HCT116 (cell line): Measurements from ENCODE around the gene IMPA2.

Experiments used
- EZH2phosphoT487 ChIP-seq: fragments of 200-600 bp; IDR thresholded peaks from 2 replicates; pipeline ENCODE4 v1.6.1; 2018; ENCODE audit warnings: antibody characterized with exemption, borderline replicate concordance
- POLR2A ChIP-seq: IDR thresholded peaks from 2 replicates; pipeline ENCODE4 v1.7.0; 2011; ENCODE audit warnings: borderline replicate concordance; ENCODE audit not compliant: insufficient read depth, insufficient read length; ENCODE audit errors: extremely low read depth
- POLR2AphosphoS5 ChIP-seq: IDR thresholded peaks from 2 replicates; pipeline ENCODE4 v1.6.1; 2011; ENCODE audit warnings: mild to moderate bottlenecking, low read depth, low read length, moderate library complexity
- RAD21 ChIP-seq: IDR thresholded peaks from 2 replicates; pipeline ENCODE4 v1.6.1; 2012; ENCODE audit warnings: low read depth, mild to moderate bottlenecking
- TF ChIP-seq, protein P1 (sequence below), 3 experiments: fragments of 200-600 bp in 1 of 3; sonication (generic) in 1 of 3; IDR thresholded peaks in 2 of 3; conservative IDR thresholded peaks in 1 of 3; 2 replicates each; pipeline ENCODE4 v1.5.1; 2012 to 2017; ENCODE audit warnings: low read depth in 2 of 3, low read length in 2 of 3, antibody characterized with exemption in 1 of 3, borderline replicate concordance in 1 of 3, control low read depth in 1 of 3, mild to moderate bottlenecking in 1 of 3, mixed read lengths in 1 of 3, mixed run types in 1 of 3, moderate library complexity in 1 of 3; ENCODE audit not compliant: insufficient read depth in 1 of 3

DNA sequence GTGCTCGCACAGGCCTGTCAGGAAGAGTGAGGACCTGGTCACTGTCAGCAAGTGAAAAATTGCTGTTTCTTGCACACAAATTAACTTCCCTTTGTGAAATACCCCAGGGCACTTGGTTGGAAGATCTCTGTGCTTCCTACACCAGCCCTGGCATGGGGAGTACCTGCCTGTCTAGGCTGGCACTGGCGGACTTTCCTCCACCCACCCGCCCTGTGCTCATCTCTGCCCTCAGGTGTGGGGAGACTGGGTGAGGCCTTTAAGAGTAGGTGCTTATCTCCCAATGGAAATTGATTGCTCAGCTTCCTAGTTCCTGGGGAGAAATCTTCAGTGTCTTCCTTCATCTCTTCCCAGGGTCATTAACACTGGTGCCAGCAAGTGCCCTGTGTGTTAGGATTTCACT is 42.1 kb downstream of the IMPA2 start:
- TF ChIP-seq POLR2A (no peak), RAD21 (no peak), EZH2phosphoT487 (no peak), POLR2AphosphoS5 (no peak)
- TF ChIP-seq, protein P1, sequence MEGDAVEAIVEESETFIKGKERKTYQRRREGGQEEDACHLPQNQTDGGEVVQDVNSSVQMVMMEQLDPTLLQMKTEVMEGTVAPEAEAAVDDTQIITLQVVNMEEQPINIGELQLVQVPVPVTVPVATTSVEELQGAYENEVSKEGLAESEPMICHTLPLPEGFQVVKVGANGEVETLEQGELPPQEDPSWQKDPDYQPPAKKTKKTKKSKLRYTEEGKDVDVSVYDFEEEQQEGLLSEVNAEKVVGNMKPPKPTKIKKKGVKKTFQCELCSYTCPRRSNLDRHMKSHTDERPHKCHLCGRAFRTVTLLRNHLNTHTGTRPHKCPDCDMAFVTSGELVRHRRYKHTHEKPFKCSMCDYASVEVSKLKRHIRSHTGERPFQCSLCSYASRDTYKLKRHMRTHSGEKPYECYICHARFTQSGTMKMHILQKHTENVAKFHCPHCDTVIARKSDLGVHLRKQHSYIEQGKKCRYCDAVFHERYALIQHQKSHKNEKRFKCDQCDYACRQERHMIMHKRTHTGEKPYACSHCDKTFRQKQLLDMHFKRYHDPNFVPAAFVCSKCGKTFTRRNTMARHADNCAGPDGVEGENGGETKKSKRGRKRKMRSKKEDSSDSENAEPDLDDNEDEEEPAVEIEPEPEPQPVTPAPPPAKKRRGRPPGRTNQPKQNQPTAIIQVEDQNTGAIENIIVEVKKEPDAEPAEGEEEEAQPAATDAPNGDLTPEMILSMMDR (IDR thresholded peaks at IDR 0.05 in 2 of 3, conservative IDR thresholded peaks at IDR 0.05 in 1 of 3; ENCODE audit: borderline replicate concordance in 1 of 3, insufficient read depth in 1 of 3, low read depth in 2 of 3, low read length in 2 of 3): no peak
